ENCODE results near the gene RNGTT.

Gene RNGTT

GRCh38 chr6:88963139-88964090, at the start of gene RNGTT:
Gene RNGTT, minus strand, starts transcription at chr6:88963618. Its CDS starts 209 bp downstream, at chr6:88963409.
- peak; percentile 6 for TF ChIP-seq CTCF (IDR thresholded peaks at IDR 0.05; ENCODE audit: insufficient read depth, low read depth, low read length, missing control alignments)
- peak; percentile 98 for DNase-seq (ENCODE audit: low read depth)
- peak within 1 kb of the TSS; percentile 97 for H3K4me3 ChIP-seq (ENCODE audit: low read length)

- TF ChIP-seq CTCF (IDR thresholded peaks at IDR 0.05; ENCODE audit: insufficient read depth, low read depth, low read length, missing control alignments), result no peak
- no peak overlapping the region for H3K4me3 ChIP-seq (ENCODE audit: low read length)
- no peak for DNase-seq (ENCODE audit: low read depth)
Observed at GRCh38 chr6:89011436-89011835, 48.0 kb upstream of the RNGTT start.

- TF ChIP-seq CTCF (IDR thresholded peaks at IDR 0.05; ENCODE audit: insufficient read depth, low read depth, low read length, missing control alignments), result no peak
- no peak for DNase-seq (ENCODE audit: low read depth)
- no peak overlapping the region for H3K4me3 ChIP-seq (ENCODE audit: low read length)
Observed at GRCh38 chr6:89010825-89011224, 47.4 kb upstream of the RNGTT start.

- TF ChIP-seq CTCF (IDR thresholded peaks at IDR 0.05; ENCODE audit: insufficient read depth, low read depth, low read length, missing control alignments), result no peak
- DNase-seq (ENCODE audit: low read depth), result no peak
- H3K4me3 ChIP-seq (ENCODE audit: low read length), result no peak overlapping the region
Observed at GRCh38 chr6:89009624-89010059, 46.2 kb upstream of the RNGTT start.

GRCh38 chr6:89008815-89009374, 45.5 kb upstream of the RNGTT start:
- H3K4me3 ChIP-seq (ENCODE audit: low read length), result no peak overlapping the region
- no peak for DNase-seq (ENCODE audit: low read depth)
- no peak for TF ChIP-seq CTCF (IDR thresholded peaks at IDR 0.05; ENCODE audit: insufficient read depth, low read depth, low read length, missing control alignments)

GRCh38 chr6:89008001-89008814, 44.8 kb upstream of the RNGTT start:
- no peak for DNase-seq (ENCODE audit: low read depth)
- no peak for TF ChIP-seq CTCF (IDR thresholded peaks at IDR 0.05; ENCODE audit: insufficient read depth, low read depth, low read length, missing control alignments)
- no peak overlapping the region for H3K4me3 ChIP-seq (ENCODE audit: low read length)
